Suprapubic skin (tissue), 4 donors: Measurements from ENCODE around the gene SIN3B. TPM values are rescaled to one million over a fixed set of nuclear protein-coding genes. Genes with fewer than 3 reads are reported as not detected.

ENCODE experiments used
- DNase-seq, 2 donors: peaks; one replicate each; pipeline ENCODE4 v3.0.0-alpha.2; 2019; ENCODE audit warnings: low spot score in 2 of 2
- H3K27ac ChIP-seq: fragments of 200-600 bp; sonication (generic); one replicate; pipeline ENCODE4 v1.5.1; 2019
- H3K27me3 ChIP-seq: fragments of 200-600 bp; sonication (generic); one replicate; pipeline ENCODE4 v1.5.1; 2019
- H3K36me3 ChIP-seq: fragments of 200-600 bp; sonication (generic); one replicate; pipeline ENCODE4 v1.5.1; 2019
- H3K4me1 ChIP-seq: fragments of 200-600 bp; sonication (generic); one replicate; pipeline ENCODE4 v1.5.1; 2019
- H3K4me3 ChIP-seq: fragments of 200-600 bp; sonication (generic); one replicate; pipeline ENCODE4 v1.5.1; 2019; ENCODE audit warnings: mild to moderate bottlenecking
- H3K9me3 ChIP-seq: fragments of 200-600 bp; sonication (generic); one replicate; pipeline ENCODE4 v1.5.1; 2019
- EP300 ChIP-seq: sonication (generic); formaldehyde crosslinking; IDR thresholded peaks from one replicate; pipeline ENCODE4 v1.6.1; 2017; ENCODE audit warnings: antibody characterized with exemption
- POLR2A ChIP-seq, 2 donors: fragments of 450-650 bp; IDR thresholded peaks; one replicate each; pipeline ENCODE4 v1.6.1; 2017; ENCODE audit warnings: antibody characterized with exemption in 2 of 2, mild to moderate bottlenecking in 2 of 2, moderate library complexity in 2 of 2
- POLR2AphosphoS5 ChIP-seq, 3 donors: sonication (generic); formaldehyde crosslinking; IDR thresholded peaks; one replicate each; pipeline ENCODE4 v1.6.1; 2017; ENCODE audit warnings: antibody characterized with exemption in 3 of 3
- WGBS: methylation state at CpG from one replicate; pipeline ENCODE4 v1.1.5; 2018; 5-methylcytosine and 5-hydroxymethylcytosine counted together
- total RNA-seq, 4 donors: library from RNA; depleted of rRNA; stranded (reverse); fragments of >200 nt; gene quantifications; one replicate each; pipeline ENCODE4 v1.1.0, GENCODE V29; 2016
- TF ChIP-seq, protein P1 (sequence below), 2 donors: fragments of 200-600 bp in 1 of 2; fragments of 450-650 bp in 1 of 2; sonication (generic) in 1 of 2; IDR thresholded peaks; one replicate each; pipeline ENCODE4 v1.5.1; 2016 to 2019; ENCODE audit warnings: antibody characterized with exemption in 2 of 2, mild to moderate bottlenecking in 1 of 2, moderate library complexity in 1 of 2

SIN3B gene
- total RNA-seq, 4 donors from 2014 or later: 32.1 to 122 (median 39.4) TPM

DNA sequence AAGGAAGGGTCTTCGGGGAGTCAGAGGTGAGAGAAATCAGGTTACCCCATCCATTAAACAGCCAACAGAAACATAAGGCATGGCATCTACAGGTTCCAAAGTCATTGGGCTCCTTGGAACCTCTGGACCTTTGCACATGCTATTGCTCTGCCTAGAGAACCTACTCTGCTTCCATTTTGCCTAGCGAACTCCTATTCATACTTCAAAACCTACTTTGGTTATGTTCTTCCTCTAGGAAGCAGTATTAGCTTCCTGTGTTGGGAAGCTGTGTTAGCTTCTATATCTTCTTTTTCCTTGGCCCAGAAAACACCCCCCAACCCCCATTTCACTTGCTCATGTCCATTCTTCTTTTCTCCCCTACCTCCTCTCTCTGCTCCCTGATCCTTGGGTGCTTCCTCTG is 99.2 kb downstream of the SIN3B start:
- H3K4me1 ChIP-seq: no peaks in the 10 kb centered on the region
- H3K36me3 ChIP-seq: no peaks in the 10 kb centered on the region
- H3K27me3 ChIP-seq: no peaks in the 10 kb centered on the region
- H3K9me3 ChIP-seq: peaks cover under 1% of the 10 kb centered on the region
- 95% methylated on average over 2 of the region's 2 CpGs for WGBS
- H3K27ac ChIP-seq: no peak overlapping the region
- no peak for TF ChIP-seq POLR2AphosphoS5 (IDR thresholded peaks at IDR 0.05)
- TF ChIP-seq, protein P1, sequence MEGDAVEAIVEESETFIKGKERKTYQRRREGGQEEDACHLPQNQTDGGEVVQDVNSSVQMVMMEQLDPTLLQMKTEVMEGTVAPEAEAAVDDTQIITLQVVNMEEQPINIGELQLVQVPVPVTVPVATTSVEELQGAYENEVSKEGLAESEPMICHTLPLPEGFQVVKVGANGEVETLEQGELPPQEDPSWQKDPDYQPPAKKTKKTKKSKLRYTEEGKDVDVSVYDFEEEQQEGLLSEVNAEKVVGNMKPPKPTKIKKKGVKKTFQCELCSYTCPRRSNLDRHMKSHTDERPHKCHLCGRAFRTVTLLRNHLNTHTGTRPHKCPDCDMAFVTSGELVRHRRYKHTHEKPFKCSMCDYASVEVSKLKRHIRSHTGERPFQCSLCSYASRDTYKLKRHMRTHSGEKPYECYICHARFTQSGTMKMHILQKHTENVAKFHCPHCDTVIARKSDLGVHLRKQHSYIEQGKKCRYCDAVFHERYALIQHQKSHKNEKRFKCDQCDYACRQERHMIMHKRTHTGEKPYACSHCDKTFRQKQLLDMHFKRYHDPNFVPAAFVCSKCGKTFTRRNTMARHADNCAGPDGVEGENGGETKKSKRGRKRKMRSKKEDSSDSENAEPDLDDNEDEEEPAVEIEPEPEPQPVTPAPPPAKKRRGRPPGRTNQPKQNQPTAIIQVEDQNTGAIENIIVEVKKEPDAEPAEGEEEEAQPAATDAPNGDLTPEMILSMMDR (IDR thresholded peaks at IDR 0.05): no peak
- no peak for TF ChIP-seq POLR2A (IDR thresholded peaks at IDR 0.05)
- TF ChIP-seq EP300: no peak
- H3K4me3 ChIP-seq: no peak overlapping the region
- DNase-seq: no peak

DNA sequence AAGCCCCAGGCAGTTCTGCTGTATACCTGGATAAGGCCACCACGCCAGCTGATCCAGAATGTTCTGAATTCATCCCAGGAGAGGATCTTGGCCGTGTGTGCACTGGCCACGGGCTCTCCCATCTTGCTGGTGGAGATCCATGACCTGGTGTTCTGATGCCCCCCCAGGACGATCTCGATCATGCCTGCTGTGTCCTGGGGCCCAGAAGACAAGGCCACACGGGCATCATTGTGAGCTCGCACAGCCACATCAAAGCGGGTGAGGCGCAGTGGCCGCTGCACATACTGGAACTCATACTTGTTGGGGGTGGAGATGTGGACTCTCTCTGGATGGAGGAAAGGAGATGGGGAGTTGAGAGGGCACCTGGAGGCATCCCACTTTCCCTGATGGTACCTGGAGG is 99.7 kb downstream of the SIN3B start:
- TF ChIP-seq, protein P1 (IDR thresholded peaks at IDR 0.05): no peak
- TF ChIP-seq EP300: no peak
- TF ChIP-seq POLR2A (IDR thresholded peaks at IDR 0.05): no peak
- no peak for TF ChIP-seq POLR2AphosphoS5 (IDR thresholded peaks at IDR 0.05)
- Histone ChIP-seq H3K36me3 (no peaks in the 10 kb centered on the region), H3K9me3 (peaks cover 6% of the 10 kb centered on the region), H3K4me3 (no peak overlapping the region), H3K27me3 (no peaks in the 10 kb centered on the region), H3K27ac (no peak overlapping the region), H3K4me1 (no peaks in the 10 kb centered on the region)
- 100% methylated on average over 9 of the region's 10 CpGs for WGBS
- no peak for DNase-seq

Other genes with a start within 250 kb of the SIN3B start
- gene MED26, start 201.2 kb upstream of the SIN3B start, total RNA-seq: 10 to 100 TPM; 13.1 to 15.4 (median 14.6) TPM
- gene SMIM7, start 169.3 kb upstream of the SIN3B start, total RNA-seq: 100 to 1,000 TPM in 2 of 4 donors, 10 to 100 TPM in 2; 77.3 to 121 (median 98.8) TPM
- gene TMEM38A, start 168.3 kb upstream of the SIN3B start, total RNA-seq: 1 to 10 TPM; 2.3 to 2.8 (median 2.7) TPM
- gene NWD1, start 109.6 kb upstream of the SIN3B start, total RNA-seq: 1 to 10 TPM in 2 of 4 donors, under 1 TPM in 2; 0.68 to 1.5 (median 1.1) TPM
- gene F2RL3, start 59.6 kb downstream of the SIN3B start, total RNA-seq: 1 to 10 TPM in 2 of 4 donors, under 1 TPM in 2; 0.57 to 3.9 (median 1.2) TPM
- gene CPAMD8, start 197.4 kb downstream of the SIN3B start, total RNA-seq: 1 to 10 TPM; 5.4 to 9.7 (median 9.1) TPM
- 1 to 10 TPM; 2.4 to 4.1 (median 3.0) TPM for gene HAUS8, start 246.1 kb downstream of the SIN3B start, total RNA-seq
- 10 to 100 TPM; 43.6 to 99.9 (median 69.5) TPM for gene MYO9B, start 246.4 kb downstream of the SIN3B start, total RNA-seq